ENCODE measurements around the gene TARS1. TPM values are rescaled to one million over a fixed set of nuclear protein-coding genes. Genes with fewer than 3 reads are reported as not detected.
A peak's percentile ranks its signal among the peaks of the same experiment; 100 is the strongest.

Gene TARS1
- total RNA-seq, 6 donors from 2014 or later, result 28.3 to 111 (median 49.5) TPM

- Histone ChIP-seq H3K27ac (no peak overlapping the region), H3K4me1 (peaks cover 16 to 46% (median 21%) of the 10 kb centered on the region in 4 donors), H3K36me3 (peaks cover 4 to 51% (median 26%) of the 10 kb centered on the region in 4 donors), H3K9me3 (no peaks in the 10 kb centered on the region), H3K27me3 (no peaks in the 10 kb centered on the region), H3K4me3 (no peak overlapping the region)
- no peak for TF ChIP-seq CTCF (IDR thresholded peaks at IDR 0.05)
- ATAC-seq (ENCODE audit: low FRiP score in 2 of 2), result no peak
- no peak for DNase-seq
These were observed 5.0 kb downstream of the TARS1 start for GRCh38 chr5:33445798-33446197.

- WGBS, 2 donors, result 84 to 93% methylated on average over 3 of the region's 3 CpGs
- ATAC-seq (ENCODE audit: low FRiP score in 2 of 2), result no peak
- Histone ChIP-seq H3K27ac (no peak overlapping the region), H3K36me3 (peaks cover 4 to 72% (median 28%) of the 10 kb centered on the region in 4 donors), H3K27me3 (no peaks in the 10 kb centered on the region), H3K4me3 (no peak overlapping the region), H3K4me1 (peaks cover under 1 to 28% (median 5%) of the 10 kb centered on the region in 4 donors), H3K9me3 (no peaks in the 10 kb centered on the region)
- DNase-seq, result no peak
- TF ChIP-seq CTCF (IDR thresholded peaks at IDR 0.05) (no peak), EP300 (IDR thresholded peaks at IDR 0.05) (no peak), POLR2AphosphoS5 (IDR thresholded peaks at IDR 0.05) (no peak), POLR2A (IDR thresholded peaks at IDR 0.05) (no peak)
These were observed 7.4 kb downstream of the TARS1 start for GRCh38 chr5:33448118-33448517.

GRCh38 chr5:33457126-33457525 lies 16.4 kb downstream of the TARS1 start:
- no peak overlapping the region for H3K4me3 ChIP-seq
- no peak for TF ChIP-seq POLR2AphosphoS5 (IDR thresholded peaks at IDR 0.05)
- TF ChIP-seq EP300 (IDR thresholded peaks at IDR 0.05), result no peak
- TF ChIP-seq POLR2A (IDR thresholded peaks at IDR 0.05), result no peak
- TF ChIP-seq CTCF (IDR thresholded peaks at IDR 0.05), result no peak
- no peaks in the 10 kb centered on the region for H3K27me3 ChIP-seq
- peaks cover 0 to 4% (median 0%) of the 10 kb centered on the region in 4 donors for H3K4me1 ChIP-seq
- peak in 1 of 2 donors; percentile 32 for ATAC-seq (ENCODE audit: low FRiP score in 2 of 2)
- no peaks in the 10 kb centered on the region for H3K9me3 ChIP-seq
- peaks cover 65 to 100% (median 87%) of the 10 kb centered on the region in 4 donors for H3K36me3 ChIP-seq
- no peak overlapping the region for H3K27ac ChIP-seq
- DNase-seq, result no peak
- 50 to 72% methylated on average over 2 of the region's 2 CpGs for whole genome bisulfite sequencing, 2 donors

GRCh38 chr5:33457817-33458216 lies 17.1 kb downstream of the TARS1 start:
- TF ChIP-seq POLR2A (IDR thresholded peaks at IDR 0.05), result no peak
- TF ChIP-seq POLR2AphosphoS5 (IDR thresholded peaks at IDR 0.05), result no peak
- no peak for TF ChIP-seq EP300 (IDR thresholded peaks at IDR 0.05)
- no peak for TF ChIP-seq CTCF (IDR thresholded peaks at IDR 0.05)
- Histone ChIP-seq H3K36me3 (peaks cover 71 to 100% (median 92%) of the 10 kb centered on the region in 4 donors), H3K27me3 (no peaks in the 10 kb centered on the region), H3K4me1 (peaks cover 0 to 4% (median 0%) of the 10 kb centered on the region in 4 donors), H3K27ac (no peak overlapping the region), H3K9me3 (no peaks in the 10 kb centered on the region), H3K4me3 (no peak overlapping the region)
- no peak for ATAC-seq (ENCODE audit: low FRiP score in 2 of 2)
- 97 to 100% methylated on average over 1 of the region's 1 CpG for WGBS, 2 donors
- no peak for DNase-seq

- Histone ChIP-seq H3K27me3 (no peaks in the 10 kb centered on the region), H3K9me3 (no peaks in the 10 kb centered on the region), H3K4me1 (peaks cover 0 to 4% (median 0%) of the 10 kb centered on the region in 4 donors), H3K4me3 (no peak overlapping the region), H3K27ac (no peak overlapping the region), H3K36me3 (peaks cover 73 to 100% (median 96%) of the 10 kb centered on the region in 4 donors)
- no peak for DNase-seq
- 95 to 97% methylated on average over 2 of the region's 2 CpGs for WGBS, 2 donors
- ATAC-seq (ENCODE audit: low FRiP score in 2 of 2), result no peak
- TF ChIP-seq POLR2A (IDR thresholded peaks at IDR 0.05), result no peak
- TF ChIP-seq POLR2AphosphoS5 (IDR thresholded peaks at IDR 0.05), result no peak
- TF ChIP-seq EP300 (IDR thresholded peaks at IDR 0.05), result no peak
- TF ChIP-seq CTCF (IDR thresholded peaks at IDR 0.05), result no peak
These were observed 19.4 kb downstream of the TARS1 start for GRCh38 chr5:33460210-33460609.
